Hindlimb muscle (tissue), 1 donor: ENCODE data around the gene TMEM158. TPM values are rescaled to one million over a fixed set of nuclear protein-coding genes. Genes with fewer than 3 reads are reported as not detected.

Source experiments
- DNase-seq: peaks from one replicate; pipeline ENCODE4 v3.0.0-alpha.2; 2013
- polyA plus RNA-seq: library from polyadenylated mRNA; unstranded; fragments of 120-200 nt; gene quantifications from one replicate; pipeline ENCODE4 v1.2.1, GENCODE V29; 2013; ENCODE audit not compliant: insufficient read length

TMEM158 gene
- polyA plus RNA-seq, 1 donor: 1.2 TPM

DNA sequence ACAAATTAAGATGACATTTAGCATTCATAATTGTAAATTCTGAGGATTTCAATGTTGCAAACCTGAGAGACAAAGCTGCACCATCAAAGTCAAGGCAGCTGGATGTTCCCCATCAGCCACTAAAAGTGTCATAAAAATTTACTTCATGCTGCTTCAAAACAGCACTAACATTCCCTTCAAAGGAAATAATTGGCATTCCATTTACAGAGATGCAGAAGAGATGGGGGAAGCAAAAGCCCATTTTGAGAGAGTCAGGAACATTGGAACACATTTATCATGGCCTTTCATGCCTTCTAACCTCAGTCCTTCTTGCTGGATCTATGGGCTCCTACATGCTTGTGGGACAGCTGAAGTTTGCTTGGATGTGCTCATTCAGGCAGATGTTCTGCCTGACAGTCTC lies 6.4 kb upstream of the TMEM158 start:
- no peak for DNase-seq

- no peak for DNase-seq
These were observed 1.9 kb upstream of the TMEM158 start for GRCh38 chr3:45227946-45228345.

DNA sequence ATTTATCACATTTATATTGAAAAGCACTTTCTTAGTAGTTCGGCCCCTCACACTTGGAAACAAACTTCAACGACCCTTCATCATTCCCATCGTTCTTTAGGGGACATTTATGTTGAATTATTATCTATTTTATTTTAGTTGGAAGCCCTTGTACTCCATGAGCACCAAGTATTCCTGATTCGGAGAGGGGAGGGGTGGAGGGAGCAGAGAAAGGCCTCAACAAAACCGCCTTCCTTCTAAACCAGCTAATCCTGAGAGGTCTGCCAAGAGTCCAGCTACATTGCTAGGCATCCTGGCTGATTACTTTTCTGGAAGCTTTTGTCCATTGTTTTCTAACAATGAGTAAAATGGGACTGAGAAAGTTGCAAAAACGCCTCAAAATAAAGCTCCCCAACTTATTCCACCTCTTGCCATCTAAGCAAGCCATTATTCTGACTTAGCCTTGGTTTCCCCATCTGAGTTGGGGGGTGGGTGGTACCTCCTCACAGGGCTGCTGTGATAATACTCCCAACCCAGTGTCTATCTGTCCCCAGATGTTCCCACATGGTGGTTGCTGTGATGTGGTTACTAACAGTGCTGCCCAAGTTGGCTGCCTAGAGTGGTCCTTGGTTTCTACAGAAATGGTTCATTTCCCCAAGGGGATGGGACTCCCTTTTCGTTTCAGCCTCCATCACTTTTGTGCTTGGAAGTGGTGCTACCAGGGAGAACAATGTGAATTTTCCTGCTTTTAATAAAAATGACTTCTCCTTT lies 1.2 kb upstream of the TMEM158 start:
- no peak for DNase-seq

DNA sequence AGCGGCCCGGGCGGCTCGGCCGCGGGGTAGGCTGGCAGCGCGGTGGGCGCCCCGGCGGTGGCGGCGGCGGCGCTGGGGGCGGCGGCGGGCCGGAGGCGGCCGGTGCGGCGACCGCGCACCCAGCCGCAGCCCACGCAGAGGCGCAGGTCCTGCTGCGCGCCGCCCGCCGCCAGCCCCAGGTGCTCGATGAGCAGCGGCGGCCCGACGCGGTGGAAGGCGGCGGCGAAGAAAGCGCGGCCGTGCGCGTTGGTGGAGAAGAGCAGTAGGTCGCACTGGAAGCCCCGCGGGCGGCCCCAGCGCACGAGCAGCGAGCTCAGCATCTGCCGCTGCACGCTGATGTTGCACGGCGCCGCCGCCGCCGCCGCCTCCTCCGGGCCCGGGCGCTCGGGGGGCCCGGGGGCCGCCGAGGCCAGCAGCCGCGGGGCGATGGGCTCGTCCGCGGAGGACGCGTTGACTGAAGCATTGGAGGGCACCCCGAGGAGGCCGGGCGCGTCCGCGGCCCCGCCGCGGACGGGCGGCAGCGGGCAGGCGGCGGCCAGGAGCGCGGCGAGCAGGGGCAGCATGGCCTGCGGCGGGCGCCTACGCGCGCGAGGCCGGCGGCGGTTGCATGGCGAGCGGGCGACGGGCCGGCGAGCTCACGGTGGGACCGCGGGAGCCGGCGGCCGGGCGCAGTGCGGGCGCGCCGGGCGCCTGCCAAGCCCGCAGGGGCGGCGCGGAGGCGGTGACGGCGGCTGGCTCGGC lies 452 bp downstream of the TMEM158 start:
- DNase-seq: no peak

GRCh38 chr3:45224824-45225464 lies 1.1 kb downstream of the TMEM158 start:
- DNase-seq: no peak

DNA sequence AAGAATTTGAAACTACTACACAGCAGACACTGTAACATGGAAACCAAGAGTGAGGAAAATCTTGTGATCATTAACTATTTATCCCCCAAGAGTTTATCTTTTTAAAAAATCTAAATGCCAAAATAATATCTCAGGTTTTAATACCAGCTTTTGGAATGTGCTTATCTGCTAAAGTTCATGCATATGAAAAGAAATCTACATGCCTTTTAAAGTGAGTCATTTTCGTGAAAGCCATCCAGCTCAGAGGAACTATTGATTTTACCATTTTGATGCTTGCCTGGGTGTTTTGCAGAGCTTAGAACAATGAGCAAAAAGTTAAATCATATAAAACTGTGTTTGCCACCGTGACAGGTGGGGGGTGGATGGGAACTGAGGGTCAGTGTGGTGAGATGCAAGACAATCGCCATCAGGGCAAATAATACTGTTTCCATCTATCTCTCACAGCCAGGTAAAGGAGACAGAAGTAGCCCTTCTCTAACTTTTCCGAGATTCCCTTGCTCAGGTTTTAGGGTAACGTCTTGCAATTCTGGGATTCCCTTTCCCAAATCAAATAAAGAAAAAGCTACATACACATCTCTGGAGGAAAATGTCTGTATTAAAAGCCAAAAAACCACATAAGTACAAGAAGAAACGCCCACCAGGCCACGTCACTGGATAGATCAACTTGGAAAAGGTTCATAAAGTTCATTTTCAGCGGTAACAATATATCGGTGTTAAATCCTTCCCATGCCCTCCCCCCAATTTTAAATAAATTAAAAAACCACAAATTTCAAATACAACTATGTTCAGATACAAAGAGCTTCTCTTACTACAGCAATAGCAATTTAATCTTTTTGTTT lies 2.0 kb downstream of the TMEM158 start:
- DNase-seq: no peak

GRCh38 chr3:45219694-45220093 lies 6.4 kb downstream of the TMEM158 start:
- no peak for DNase-seq

DNA sequence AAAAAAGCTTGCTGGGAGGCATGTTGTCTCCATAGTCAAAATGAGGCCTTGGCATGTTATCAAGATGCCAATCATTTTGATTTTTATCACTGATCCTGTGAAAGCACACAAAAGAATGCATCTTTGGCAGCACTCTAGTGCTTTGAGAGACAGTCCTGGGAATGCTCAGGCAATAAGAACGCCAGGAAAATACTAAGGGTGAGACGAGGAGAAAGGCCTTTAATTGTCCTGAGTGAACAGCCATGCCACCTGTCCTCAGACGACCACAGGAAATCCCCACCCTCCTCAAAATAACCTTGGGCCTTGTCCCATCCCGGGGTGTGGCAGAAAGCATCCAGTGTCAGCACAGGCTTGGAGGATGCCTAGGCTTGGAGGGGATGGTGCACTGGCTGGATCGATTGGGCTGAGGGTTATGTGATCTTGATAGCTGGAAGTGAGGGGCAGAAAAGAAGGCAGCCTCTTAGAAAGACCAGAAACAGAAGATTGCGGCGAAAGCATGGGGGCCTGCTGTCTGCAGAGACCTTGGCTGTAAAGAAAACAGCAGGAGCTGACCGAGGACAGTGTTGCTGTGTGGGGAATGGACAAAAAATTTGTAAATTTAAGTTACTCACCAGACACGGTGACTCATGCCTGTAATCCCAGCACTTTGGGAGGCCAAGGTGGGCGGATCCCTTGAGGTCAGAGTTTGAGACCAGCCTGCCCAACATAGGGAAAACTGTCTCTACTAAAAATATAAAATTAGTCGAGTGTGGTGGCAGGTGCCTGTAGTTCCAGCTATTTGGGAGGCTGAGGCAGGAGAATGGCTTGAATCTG lies 7.3 kb downstream of the TMEM158 start:
- no peak for DNase-seq

DNA sequence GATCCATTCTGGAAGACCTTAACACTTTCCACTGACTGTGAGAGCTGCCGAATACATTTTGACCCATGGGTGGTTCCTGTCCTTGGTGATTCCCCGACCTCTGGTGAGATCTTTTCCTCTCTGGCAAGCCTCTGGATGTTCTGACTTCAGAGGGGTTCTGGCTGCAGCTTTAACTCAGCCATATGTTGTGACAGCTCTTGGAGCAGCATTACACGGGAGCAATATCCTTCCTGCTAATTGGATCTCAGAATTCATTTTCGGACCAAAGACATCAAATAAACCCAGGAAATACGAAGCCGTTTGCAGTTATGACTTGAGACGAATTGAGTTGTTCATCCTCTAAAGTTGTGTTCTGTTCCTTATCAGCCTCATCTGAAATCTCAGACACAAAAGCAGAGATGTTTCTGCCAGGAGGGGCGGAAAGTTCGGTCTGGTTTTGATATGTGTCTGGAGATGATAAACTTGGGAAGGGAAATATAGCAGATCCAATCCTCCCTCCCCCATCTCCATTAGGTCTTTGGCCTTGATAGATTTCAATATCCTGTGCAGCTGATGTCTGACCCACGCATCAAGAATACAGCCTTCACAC lies 10.0 kb downstream of the TMEM158 start:
- no peak for DNase-seq

DNA sequence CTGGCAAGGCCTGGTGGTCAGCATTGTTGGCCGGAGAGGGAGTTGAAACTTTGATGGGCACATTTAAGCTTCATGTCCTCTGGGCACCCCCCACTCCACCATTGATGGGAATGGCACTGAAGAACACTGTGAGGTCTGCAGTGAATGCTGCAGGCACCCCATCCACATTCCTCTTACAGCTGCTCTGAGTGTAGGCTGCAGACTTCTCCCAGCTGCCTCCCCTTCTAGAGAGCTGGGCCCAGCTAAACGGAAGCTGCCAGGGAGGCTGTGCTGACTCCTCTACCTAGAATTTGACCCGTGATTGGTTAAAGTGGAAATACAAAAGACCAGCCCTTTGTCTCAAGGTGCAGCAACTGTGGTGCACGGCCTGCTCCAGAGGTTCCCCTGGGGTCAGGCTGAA lies 10.6 kb downstream of the TMEM158 start:
- DNase-seq: no peak

- no peak for DNase-seq
These were observed 11.9 kb downstream of the TMEM158 start for GRCh38 chr3:45214061-45214680.

DNA sequence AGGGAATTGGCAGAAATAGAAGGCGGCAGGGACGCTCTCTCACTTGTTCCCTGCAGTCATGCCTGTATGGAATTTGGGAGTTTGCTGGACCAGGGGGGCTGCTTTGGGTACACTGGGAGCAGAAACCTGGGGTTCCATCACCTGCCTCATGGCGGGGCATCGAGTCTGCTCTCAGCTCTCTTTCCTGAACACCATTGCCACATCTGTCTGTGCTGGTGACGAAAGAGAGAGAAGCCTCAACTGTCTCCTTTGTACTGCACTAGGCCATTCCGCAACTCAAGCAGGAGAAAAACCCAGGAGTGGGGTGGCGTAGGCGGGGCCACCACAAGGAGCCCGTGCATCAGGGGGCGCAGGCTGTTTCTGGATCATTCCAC lies 14.0 kb downstream of the TMEM158 start:
- no peak for DNase-seq

DNA sequence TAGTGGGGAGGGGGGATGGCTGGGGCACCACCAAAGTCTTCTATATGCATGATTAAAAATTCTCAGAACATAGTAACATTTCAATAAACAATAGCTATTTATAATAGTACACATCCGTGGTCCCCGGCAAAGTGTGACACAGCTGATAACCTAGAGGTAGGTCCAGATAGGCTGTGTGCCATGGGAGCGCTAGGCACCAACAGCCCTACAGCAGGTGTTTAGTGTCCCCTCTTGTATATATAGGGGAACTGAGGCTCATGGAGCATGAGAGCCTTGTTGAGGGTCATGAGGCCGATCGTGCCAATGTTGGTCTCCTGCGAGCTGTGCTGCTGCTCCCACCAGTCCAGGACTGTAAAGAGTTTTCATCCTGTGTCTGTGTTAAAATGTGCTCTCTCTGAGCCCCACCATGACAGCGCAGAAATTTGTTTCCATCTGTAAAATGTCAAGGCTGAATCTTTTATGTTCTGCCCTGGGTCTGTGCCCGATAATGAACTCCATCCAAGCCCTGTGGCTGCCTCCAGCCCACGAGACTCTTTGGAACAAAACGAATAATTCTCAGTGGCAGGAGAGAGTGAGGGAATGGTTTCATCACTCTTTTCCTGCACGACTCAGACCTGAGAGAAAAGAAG lies 14.5 kb downstream of the TMEM158 start:
- DNase-seq: no peak

DNA sequence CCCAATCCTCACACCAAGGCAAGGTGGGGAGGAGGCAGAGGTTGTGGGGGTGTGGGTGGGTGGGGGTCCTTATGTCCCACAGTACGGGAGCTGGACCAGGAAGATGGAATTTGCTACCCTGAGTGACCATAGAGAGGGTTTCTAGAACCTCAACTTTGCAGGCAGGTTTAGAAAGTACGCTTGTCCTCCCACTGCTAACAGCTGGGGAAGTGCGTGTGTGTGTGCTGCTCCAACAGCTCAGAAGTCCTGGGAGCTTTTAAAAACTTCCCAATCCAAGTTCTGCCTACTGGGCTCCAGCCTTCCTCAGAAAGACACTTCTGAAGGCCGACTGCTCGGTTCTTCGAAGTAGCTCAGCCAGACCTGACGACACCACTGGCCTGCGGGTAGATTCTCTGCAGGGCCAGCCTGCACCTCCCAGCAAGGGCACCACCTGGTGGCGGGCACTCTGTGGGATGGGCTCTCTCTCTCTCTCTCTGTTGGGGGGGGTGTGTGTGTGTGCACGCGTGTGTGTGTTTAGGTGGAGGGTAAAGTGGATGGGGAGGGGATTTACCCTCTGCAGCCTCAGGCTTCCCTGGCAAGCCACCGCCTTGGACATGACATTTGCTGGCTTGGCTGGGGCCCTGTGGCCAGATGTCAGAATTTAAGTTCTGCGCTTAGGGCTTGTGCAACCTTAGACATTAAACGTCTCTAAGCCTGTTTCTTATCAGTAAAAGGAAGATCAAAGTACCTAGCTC lies 15.6 kb downstream of the TMEM158 start:
- peak; percentile 55 for DNase-seq

- DNase-seq: no peak
These were observed 16.6 kb downstream of the TMEM158 start for GRCh38 chr3:45209526-45209925.

DNA sequence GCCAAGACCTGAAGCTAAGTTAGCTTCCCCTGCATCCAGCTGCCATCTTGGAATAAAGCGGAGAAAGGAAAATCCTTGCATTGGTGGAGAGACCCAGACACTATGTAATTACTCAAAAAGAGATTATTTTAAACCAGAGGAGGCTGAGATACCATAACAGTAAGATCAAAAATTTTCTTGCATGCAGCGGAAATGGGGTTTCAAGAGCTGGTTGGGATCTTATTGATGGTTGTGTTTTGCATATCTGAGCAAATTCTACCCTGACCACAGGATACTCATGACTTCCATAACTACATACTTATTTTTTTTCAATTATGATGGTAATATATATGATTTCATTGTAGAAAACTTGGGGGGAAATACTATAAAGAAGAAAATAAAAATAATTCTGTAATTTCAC lies 17.5 kb downstream of the TMEM158 start:
- no peak for DNase-seq

DNA sequence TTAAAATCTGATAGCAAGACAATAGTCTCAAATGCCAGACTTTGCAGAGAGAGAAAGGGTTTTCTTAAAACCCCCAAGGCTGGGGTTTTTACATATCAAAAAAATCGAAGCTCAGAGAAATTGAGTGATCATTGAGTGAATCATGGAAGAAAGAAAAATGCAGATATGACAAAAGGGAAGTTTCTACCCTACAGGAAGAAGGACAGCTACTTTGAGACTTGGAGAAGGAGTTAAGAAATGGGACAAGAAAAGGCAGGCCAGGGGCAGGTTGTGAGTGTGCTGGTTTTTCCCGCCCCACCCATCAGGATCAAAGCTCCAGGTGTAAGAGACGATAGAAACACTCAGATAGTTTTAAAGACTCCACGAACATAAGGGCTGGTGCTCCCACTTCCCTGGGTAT lies 18.6 kb downstream of the TMEM158 start:
- DNase-seq: no peak

GRCh38 chr3:45205126-45205525 lies 21.0 kb downstream of the TMEM158 start:
- no peak for DNase-seq

DNA sequence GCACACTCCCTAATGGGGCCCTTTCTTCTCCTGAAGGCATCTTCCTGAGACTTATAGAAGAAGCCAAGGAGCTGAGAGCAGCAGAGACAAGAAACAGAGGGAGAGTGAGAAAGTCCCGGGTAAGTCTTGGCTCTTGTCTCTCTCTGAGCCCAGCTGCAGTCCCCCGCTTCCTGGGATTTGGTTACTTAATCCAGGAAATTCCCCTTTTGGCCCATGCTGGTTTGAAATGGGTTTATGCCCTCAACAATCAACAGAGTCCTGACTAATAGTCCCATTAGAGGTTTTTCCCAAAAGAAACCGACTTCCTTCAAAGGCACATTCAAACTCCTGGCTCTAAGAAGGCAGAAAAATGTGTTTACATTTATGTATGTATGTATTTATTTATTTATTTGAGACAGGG lies 22.0 kb downstream of the TMEM158 start:
- no peak for DNase-seq
